Esophagus squamous epithelium (tissue), 4 donors: ENCODE results near the gene PRKCE.

ENCODE experiments used
- POLR2A ChIP-seq, 4 donors: fragments of 450-650 bp; IDR thresholded peaks; one replicate each; pipeline ENCODE4 v1.6.1; 2017; ENCODE audit warnings: antibody characterized with exemption in 4 of 4, mild to moderate bottlenecking in 4 of 4, moderate library complexity in 3 of 4
- TF ChIP-seq, protein P1 (sequence below), 6 experiments: fragments of 450-650 bp in 4 of 6; fragments of 200-600 bp in 2 of 6; sonication (generic) in 2 of 6; IDR thresholded peaks; one replicate each; pipeline ENCODE4 v1.5.1; 2016 to 2019; ENCODE audit warnings: antibody characterized with exemption in 6 of 6, mild to moderate bottlenecking in 4 of 6, moderate library complexity in 4 of 6

DNA sequence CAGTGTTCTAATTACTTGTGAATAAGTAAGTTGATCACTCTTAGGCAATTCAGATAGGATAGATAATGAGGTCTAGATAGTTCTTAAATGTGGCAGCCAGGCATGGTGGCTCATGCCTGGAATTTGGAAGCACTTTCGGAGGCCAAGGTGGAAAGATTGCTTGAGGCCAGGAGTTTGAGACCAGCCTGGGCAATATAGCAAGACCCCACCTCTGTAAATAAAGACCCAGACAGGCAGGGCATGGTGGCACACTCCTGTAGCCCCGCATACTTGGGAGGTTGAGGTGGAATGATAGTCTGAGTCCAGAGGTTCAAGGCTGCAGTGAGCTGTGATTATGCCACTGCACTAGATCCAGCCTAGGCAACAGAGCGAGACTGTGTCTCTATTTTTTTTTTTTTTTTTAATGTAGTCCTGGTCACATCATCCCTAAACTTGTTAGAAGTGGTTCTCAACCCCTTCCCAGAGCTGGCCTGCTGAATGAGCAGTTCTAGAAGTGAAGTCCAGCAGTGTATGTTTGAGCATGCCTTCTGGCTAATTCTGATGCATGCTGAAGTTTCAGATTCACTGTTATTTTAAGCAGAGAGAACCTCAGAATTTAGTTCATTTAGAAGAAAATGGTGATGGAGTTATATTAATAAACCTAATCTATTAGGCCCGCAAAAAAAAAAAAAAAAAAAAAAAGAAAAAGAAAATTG lies 306.2 kb downstream of the PRKCE start:
- TF ChIP-seq, protein P1, sequence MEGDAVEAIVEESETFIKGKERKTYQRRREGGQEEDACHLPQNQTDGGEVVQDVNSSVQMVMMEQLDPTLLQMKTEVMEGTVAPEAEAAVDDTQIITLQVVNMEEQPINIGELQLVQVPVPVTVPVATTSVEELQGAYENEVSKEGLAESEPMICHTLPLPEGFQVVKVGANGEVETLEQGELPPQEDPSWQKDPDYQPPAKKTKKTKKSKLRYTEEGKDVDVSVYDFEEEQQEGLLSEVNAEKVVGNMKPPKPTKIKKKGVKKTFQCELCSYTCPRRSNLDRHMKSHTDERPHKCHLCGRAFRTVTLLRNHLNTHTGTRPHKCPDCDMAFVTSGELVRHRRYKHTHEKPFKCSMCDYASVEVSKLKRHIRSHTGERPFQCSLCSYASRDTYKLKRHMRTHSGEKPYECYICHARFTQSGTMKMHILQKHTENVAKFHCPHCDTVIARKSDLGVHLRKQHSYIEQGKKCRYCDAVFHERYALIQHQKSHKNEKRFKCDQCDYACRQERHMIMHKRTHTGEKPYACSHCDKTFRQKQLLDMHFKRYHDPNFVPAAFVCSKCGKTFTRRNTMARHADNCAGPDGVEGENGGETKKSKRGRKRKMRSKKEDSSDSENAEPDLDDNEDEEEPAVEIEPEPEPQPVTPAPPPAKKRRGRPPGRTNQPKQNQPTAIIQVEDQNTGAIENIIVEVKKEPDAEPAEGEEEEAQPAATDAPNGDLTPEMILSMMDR (IDR thresholded peaks at IDR 0.05): no peak
- no peak for TF ChIP-seq POLR2A (IDR thresholded peaks at IDR 0.05)
